HG03342 (cell line): ENCODE measurements around the gene COL10A1.

Experiments
- ATAC-seq: cut with Tn5 transposase; IDR thresholded peaks from one replicate; pipeline ENCODE4 v1.9.1; 2021; ENCODE audit warnings: mild to moderate bottlenecking, moderate library complexity; ENCODE audit not compliant: unreplicated experiment

Gene COL10A1

GRCh38 chr6:116088946-116089345 lies 37.0 kb downstream of the COL10A1 start:
- no peak for ATAC-seq

GRCh38 chr6:116087437-116088027 lies 38.4 kb downstream of the COL10A1 start:
- peak; percentile 96 for ATAC-seq

GRCh38 chr6:116084284-116084683 lies 41.6 kb downstream of the COL10A1 start:
- no peak for ATAC-seq

- ATAC-seq = no peak
Observed at GRCh38 chr6:116083052-116083451, 42.9 kb downstream of the COL10A1 start.

- ATAC-seq = no peak
Observed at GRCh38 chr6:116078945-116079344, 47.0 kb downstream of the COL10A1 start.

GRCh38 chr6:116078522-116078921 lies 47.4 kb downstream of the COL10A1 start:
- ATAC-seq = no peak

- ATAC-seq = no peak
Observed at GRCh38 chr6:116074732-116075390, 51.1 kb downstream of the COL10A1 start.

- no peak for ATAC-seq
Observed at GRCh38 chr6:116073765-116074440, 52.0 kb downstream of the COL10A1 start.

- no peak for ATAC-seq
Observed at GRCh38 chr6:116072368-116072767, 53.6 kb downstream of the COL10A1 start.

GRCh38 chr6:116070616-116071389 lies 55.1 kb downstream of the COL10A1 start:
- no peak for ATAC-seq

- ATAC-seq = no peak
Observed at GRCh38 chr6:116070101-116070500, 55.8 kb downstream of the COL10A1 start.
